Mesendoderm (in vitro differentiated cells): ENCODE data around the gene U2AF2. TPM values are rescaled to one million over a fixed set of nuclear protein-coding genes. Genes with fewer than 3 reads are reported as not detected.

ENCODE experiments used
- DNase-seq: peaks from one replicate; pipeline ENCODE4 v3.0.0; 2013
- H2AK5ac ChIP-seq: 2 replicates; pipeline ENCODE4 v1.6.1; 2013; ENCODE audit warnings: low read length, inconsistent platforms
- H2BK120ac ChIP-seq: 2 replicates; pipeline ENCODE4 v1.6.1; 2013; ENCODE audit warnings: low read depth, mild to moderate bottlenecking, low read length, moderate library complexity, mixed read lengths
- H2BK15ac ChIP-seq: replicated peaks from 2 replicates; pipeline ENCODE4 v1.6.1; 2013; ENCODE audit warnings: low read depth, mild to moderate bottlenecking, moderate library complexity
- H2BK5ac ChIP-seq: 2 replicates; pipeline ENCODE4 v1.6.1; 2013; ENCODE audit warnings: low read length, inconsistent platforms
- H3K18ac ChIP-seq: 2 replicates; pipeline ENCODE4 v1.6.1; 2013; ENCODE audit warnings: mild to moderate bottlenecking, low read length, mixed read lengths
- H3K23ac ChIP-seq: one replicate; pipeline ENCODE4 v1.6.1; 2013; ENCODE audit warnings: low read length
- H3K27ac ChIP-seq: 2 replicates; pipeline ENCODE4 v1.5.1; 2013; ENCODE audit warnings: low read depth, mild to moderate bottlenecking, inconsistent platforms, low read length, moderate library complexity
- H3K27me3 ChIP-seq: 2 replicates; pipeline ENCODE4 v1.6.1; 2013; ENCODE audit warnings: low read length, control low read depth, mild to moderate bottlenecking, inconsistent platforms; ENCODE audit not compliant: insufficient read depth, poor library complexity
- H3K36me3 ChIP-seq: 2 replicates; pipeline ENCODE4 v1.6.1; 2013; ENCODE audit warnings: low read length, inconsistent platforms; ENCODE audit not compliant: control insufficient read depth, insufficient read depth
- H3K4ac ChIP-seq: one replicate; pipeline ENCODE4 v1.6.1; 2013; ENCODE audit warnings: low read depth, mild to moderate bottlenecking, low read length, moderate library complexity
- H3K4me1 ChIP-seq: 2 replicates; pipeline ENCODE4 v1.6.1; 2013; ENCODE audit warnings: low read depth, low read length, inconsistent platforms; ENCODE audit not compliant: control insufficient read depth
- H3K4me2 ChIP-seq: 2 replicates; pipeline ENCODE4 v1.6.1; 2013; ENCODE audit warnings: low read length
- H3K4me3 ChIP-seq: 2 replicates; pipeline ENCODE4 v1.5.1; 2013; ENCODE audit warnings: mild to moderate bottlenecking, low read length
- H3K56ac ChIP-seq: one replicate; pipeline ENCODE4 v1.6.1; 2013; ENCODE audit warnings: low read length
- H3K79me1 ChIP-seq: 2 replicates; pipeline ENCODE4 v1.6.1; 2013; ENCODE audit warnings: low read length, inconsistent platforms
- H3K79me2 ChIP-seq: 2 replicates; pipeline ENCODE4 v1.6.1; 2013; ENCODE audit warnings: mild to moderate bottlenecking, low read length; ENCODE audit not compliant: control insufficient read depth, insufficient read depth
- H3K9ac ChIP-seq: 2 replicates; pipeline ENCODE4 v1.6.1; 2013; ENCODE audit warnings: low read length, inconsistent platforms
- H4K5ac ChIP-seq: one replicate; pipeline ENCODE4 v1.6.1; 2013; ENCODE audit warnings: low read length
- H4K8ac ChIP-seq: one replicate; pipeline ENCODE4 v1.6.1; 2013; ENCODE audit warnings: low read depth, mild to moderate bottlenecking, control low read depth, low read length, moderate library complexity
- WGBS: extraction: QIAGEN DNeasy Blood & Tissue Kit; methylation state at CpG from one replicate; pipeline ENCODE4 v1.1.7; 2013; ENCODE audit warnings: low lambda C conversion rate, missing lambda C conversion rate; ENCODE audit not compliant: insufficient coverage; ENCODE audit errors: extremely low coverage; 5-methylcytosine and 5-hydroxymethylcytosine counted together
- small RNA-seq: library from polyadenylated mRNA; stranded (forward); fragments of <200 nt; extraction: miRNeasy Mini kit (QIAGEN cat#:217004); gene quantifications from one replicate; pipeline ENCODE3, GENCODE V24; 2013; ENCODE audit not compliant: insufficient read depth

The U2AF2 gene

GRCh38 chr19:55720801-55721200 is 66.0 kb downstream of the U2AF2 start:
- Histone ChIP-seq H4K5ac (no peak overlapping the region), H3K27me3 (no peaks in the 10 kb centered on the region), H3K36me3 (no peaks in the 10 kb centered on the region), H3K9ac (no peak overlapping the region), H3K79me1 (no peaks in the 10 kb centered on the region), H2BK15ac (no peak overlapping the region), H2BK120ac (no peak overlapping the region), H3K79me2 (no peaks in the 10 kb centered on the region), H2BK5ac (no peak overlapping the region), H3K18ac (no peak overlapping the region), H3K4me3 (no peak overlapping the region), H3K4me1 (no peaks in the 10 kb centered on the region), H3K56ac (no peak overlapping the region), H2AK5ac (no peak overlapping the region), H3K27ac (no peak overlapping the region), H4K8ac (no peak overlapping the region), H3K4ac (no peak overlapping the region), H3K23ac (no peak overlapping the region), H3K4me2 (no peak overlapping the region)
- no CpG with 5 or more reads among the region's 3 CpGs for WGBS
- no peak for DNase-seq

- Histone ChIP-seq H2BK15ac (no peak overlapping the region), H3K27ac (no peak overlapping the region), H3K56ac (no peak overlapping the region), H2BK5ac (no peak overlapping the region), H2BK120ac (no peak overlapping the region), H3K4ac (no peak overlapping the region), H3K27me3 (no peaks in the 10 kb centered on the region), H4K5ac (no peak overlapping the region), H3K36me3 (no peaks in the 10 kb centered on the region), H3K79me2 (no peaks in the 10 kb centered on the region), H4K8ac (no peak overlapping the region), H3K4me2 (no peak overlapping the region), H3K18ac (no peak overlapping the region), H3K4me1 (no peaks in the 10 kb centered on the region), H3K9ac (no peak overlapping the region), H3K4me3 (no peak overlapping the region), H3K79me1 (no peaks in the 10 kb centered on the region), H2AK5ac (no peak overlapping the region), H3K23ac (no peak overlapping the region)
- DNase-seq: no peak
- no CpG with 5 or more reads among the region's 8 CpGs for WGBS
Observed at GRCh38 chr19:55723491-55723890, 68.7 kb downstream of the U2AF2 start.

Small RNAs within 50 kb of the gene (small RNA-seq; reads per million reads assigned to genes)
- not detected for gene AC010525.2
